GM21360 (cell line): ENCODE results near the gene CD81.

Experiments
- ATAC-seq: cut with Tn5 transposase; IDR thresholded peaks from one replicate; pipeline ENCODE4 v1.9.1; 2021; ENCODE audit warnings: mild to moderate bottlenecking, moderate library complexity; ENCODE audit not compliant: unreplicated experiment

Gene CD81

DNA sequence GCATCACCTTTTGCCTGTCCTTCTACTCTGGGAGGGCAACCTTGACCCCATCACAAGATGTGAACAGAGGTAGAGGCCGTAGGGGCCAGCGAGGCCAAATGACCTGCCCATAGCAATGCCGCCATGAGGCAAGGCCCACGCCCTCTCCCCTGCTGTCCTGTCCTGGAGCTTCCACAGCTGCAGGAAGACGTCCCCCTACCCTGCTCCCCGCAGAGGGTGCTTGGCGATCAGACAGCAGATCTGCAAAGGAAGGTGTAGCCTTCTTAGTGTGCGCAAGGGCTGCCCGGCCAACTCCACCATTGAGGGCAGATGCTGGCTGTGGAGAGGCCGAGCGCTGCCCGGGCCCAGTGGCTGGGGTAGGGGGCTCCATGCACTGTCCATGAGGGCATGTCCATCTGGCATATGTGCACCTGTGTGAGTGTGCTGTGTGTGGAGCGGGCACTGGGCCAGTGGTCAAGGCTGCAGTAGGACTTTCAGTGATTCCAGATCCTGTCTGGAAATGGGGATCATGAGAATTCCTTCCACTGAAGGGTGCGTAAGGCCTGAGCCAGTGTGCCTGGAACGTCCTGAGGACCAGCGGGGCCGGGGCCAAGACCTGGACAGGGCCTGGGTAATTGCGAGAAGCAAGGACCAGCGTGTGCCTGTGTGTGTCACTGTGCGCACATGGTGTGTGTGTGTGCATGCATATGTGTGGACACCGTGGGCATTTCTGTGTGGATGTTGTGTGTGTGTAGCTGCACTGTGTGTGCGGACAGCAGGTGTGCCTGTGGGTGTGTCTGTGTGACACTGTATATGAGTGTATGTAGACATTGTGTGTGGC, 56.2 kb downstream of the CD81 start:
- ATAC-seq: no peak

DNA sequence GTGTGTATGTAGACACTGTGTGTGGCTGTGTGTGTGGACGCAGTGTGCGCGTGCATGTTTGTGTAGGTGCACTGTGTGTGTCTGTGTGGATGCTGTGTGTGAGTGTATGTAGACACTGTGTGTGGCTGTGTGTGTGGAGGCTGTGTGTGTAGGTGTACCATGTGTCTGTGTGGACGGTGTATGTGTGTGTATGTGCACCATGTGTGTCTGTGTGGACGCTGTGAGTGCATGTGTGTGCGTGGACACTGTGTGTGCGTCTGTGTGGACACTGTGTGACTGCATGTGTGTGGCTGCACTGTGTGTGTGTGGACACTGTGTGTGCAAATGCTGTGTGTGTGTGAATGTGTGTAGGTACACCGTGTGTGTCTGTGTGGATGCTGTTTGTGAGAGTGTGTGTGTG, 56.9 kb downstream of the CD81 start:
- ATAC-seq: no peak

DNA sequence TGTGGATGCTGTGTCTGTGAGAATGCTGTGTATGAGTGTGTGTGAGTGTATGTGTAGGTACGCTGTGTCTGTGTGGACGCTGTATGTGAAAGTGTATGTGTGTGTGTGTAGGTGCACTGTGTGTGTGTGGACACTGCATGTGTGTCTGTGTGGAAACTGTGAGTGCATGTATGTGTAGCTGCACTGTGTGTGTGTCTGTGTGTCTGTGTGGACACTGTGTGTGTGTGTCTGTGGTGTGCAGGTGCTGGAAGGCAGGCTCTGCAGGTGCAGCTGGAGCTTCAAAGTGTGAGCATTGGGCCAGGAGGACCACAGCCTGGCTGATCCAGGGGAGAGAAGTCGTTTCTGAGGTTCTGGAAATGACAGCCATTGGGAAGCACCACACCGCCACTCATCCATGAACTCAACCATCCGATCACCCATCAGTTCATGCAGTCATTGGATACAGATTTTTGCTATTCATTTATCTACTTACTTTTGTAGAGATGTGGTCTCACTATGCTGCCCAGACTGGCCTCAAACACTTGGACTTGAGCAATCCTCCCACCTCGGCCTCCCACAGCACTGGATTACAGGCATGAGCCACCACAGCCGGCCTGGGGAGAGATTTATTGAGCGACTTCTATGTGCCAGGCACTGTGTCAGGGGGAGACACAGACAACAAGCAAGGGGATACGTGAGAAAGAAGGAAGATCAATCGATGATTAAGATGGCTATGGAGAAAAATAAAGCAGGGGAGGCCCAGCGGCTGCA, 57.6 kb downstream of the CD81 start:
- ATAC-seq: no peak

DNA sequence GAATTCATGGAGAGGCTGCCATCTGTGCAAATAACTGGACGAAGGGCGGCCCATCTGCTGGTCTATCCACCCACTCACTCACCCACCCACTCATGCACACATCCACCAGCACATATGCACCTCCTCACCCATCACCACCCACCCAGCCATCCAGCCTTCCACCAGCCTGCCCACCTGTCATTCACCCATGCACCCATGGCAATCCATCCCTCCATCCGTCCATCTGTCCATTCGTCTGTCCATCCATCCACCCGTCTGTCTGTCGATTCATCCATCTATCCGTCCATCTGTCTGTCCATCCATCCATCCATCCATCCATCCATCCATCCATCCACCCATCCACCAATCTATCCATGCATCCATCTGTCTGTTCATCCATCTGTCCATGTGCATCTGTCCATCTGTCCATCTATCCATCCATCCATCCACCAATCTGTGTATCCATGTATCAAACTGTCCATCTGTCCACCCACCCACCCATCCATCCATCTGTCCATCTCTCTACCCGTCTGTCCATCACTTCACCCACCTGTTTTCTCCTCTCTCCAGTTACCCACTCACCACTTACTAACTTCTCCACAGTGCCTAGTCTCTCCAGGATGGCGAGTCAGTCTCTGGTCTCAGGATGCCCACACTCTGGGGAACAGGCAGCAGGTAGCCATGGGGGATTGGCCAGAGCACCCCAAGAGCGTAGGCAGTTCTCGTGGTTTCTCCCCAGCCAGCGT, 58.3 kb downstream of the CD81 start:
- no peak for ATAC-seq

DNA sequence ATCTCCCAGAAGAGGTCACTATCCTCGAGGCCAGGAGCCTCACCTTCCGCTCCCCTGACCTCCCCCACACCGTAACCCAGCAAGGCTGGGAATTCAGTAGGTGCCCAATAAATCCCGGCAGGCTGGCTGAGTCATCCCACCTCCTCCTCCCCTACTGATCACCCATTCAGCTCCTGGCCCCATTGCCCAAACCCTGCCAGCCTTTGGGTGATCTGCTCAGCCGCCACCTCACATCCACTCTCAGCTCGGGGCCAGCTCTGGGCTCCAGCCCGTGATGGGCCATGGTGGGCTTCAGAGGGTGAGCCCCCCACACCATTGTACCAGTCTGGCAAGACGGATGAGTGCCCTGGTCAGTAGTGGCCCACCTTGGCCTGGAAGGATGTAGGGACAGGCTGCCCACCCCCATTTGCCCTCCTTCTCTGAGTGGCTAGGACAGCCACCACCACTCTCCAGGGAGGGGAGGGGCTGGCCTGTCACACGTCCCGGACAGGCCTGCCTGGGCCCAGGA, 59.0 kb downstream of the CD81 start:
- no peak for ATAC-seq

DNA sequence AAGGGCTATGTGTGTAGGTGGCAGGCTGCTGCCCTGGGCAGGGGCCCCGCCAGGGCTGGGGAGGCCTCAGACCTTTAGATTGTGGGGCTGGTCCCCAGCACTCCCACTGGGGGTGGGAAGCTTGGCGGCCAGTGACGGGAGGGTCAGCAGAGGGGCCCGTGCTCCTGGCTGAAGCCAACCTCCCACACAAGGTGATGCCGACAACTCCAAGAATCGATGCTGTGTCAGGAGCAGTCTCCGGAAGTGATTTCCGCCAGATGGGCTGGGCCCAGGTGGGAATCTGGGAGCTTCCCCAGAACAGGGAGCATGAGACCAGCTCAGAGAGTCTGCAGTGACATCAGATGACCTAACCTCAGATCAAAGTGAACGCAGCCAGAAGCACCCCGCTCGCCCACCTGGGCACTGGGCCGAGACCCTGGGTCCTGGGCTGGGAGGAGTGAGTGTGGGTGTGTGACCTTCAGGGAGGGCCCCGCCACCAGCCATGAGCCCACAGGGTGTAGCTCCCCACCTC, 59.5 kb downstream of the CD81 start:
- ATAC-seq: no peak

DNA sequence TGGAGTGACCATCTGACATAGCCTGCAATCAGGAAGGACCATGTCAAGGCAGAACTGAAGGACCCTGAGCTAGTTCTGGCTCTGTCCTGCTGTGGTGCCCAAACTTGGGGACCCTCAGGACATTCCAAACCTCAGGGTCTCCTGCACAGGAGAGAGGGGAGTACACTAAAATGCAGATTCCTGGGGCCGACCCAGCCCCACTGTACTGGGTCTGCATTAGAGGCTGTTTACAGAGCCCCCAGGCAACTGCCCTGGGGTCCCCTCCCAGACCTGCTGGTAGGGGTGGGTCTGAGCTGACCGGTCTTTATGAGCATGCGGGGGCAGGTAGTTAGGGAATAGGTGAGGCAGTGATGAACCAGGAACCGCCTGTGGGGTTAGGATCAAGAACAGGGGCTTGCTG, 60.4 kb downstream of the CD81 start:
- no peak for ATAC-seq

DNA sequence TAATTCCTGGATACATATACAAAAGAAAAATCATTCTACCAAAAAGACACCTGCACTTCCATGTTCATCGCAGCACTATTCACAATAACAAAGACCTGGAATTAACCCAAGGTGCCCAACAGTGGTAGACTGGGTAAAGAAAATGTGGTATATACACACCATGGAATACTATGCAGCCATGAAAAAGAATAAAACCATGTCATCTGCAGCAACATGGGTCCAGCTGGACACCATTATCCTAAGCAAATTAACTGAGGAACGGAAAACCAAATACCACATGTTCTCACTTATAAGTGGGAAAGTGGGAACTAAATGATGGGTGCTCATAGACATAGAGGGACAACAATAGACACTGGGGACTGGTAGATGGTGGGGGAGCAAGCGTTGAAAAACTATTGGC, 62.7 kb downstream of the CD81 start:
- ATAC-seq: no peak

DNA sequence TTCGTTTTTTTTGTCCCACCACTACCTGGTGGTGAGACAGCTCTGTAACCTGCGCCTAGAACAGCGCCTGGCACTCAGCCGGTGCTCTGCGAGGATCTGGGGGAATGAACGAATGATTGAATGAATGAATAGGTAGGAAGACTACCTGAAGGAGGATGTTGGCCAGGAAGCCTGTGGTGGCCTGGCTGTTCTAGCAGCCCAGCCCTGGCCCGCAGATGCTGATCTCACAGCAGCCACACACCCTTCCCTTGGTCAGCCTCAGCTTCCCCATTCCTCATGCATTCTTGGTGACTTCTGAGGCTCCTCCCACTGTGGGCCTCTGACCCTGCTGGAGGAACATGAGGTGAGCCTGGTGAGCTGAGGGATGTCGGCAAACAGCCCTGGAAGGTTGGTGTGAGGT, 63.5 kb downstream of the CD81 start:
- no peak for ATAC-seq

DNA sequence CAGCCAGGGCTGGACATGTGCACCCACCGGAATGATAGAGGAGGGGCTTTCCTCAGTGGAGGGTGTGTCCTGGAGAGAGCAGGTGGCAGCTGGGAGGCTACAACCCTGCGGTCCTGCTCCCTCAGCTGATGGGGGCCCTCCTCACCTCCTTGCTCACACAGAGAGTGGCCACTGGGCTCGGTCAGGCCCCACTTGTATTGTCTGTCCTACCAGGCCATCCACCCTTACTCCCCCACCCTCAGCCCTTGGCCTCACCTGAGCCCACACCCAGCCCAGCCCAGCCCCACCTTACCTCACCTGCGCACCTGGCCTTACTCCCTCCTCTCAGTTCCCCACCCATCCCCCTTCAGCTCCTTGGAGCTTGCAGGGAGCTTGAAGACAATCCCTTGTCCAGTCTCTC, 64.1 kb downstream of the CD81 start:
- no peak for ATAC-seq

DNA sequence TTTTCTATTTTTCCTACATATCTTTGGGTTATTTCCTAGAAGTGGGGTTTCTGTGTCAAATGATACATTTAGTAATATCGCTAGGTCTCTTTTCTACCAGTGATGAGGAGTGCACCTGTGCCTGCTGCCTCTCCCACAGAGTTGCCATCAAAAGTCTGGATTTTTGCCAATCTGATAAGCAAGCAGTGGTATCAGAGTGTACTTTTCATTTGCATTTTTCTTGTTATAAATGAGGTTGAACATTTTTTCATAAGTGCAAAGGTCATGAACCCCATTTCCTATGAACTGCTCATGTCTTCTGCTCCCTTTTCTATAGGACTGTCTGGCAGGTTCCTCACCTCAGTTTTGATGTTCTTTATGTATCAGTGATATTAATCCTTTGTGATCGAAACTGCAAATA, 65.5 kb downstream of the CD81 start:
- ATAC-seq: no peak

DNA sequence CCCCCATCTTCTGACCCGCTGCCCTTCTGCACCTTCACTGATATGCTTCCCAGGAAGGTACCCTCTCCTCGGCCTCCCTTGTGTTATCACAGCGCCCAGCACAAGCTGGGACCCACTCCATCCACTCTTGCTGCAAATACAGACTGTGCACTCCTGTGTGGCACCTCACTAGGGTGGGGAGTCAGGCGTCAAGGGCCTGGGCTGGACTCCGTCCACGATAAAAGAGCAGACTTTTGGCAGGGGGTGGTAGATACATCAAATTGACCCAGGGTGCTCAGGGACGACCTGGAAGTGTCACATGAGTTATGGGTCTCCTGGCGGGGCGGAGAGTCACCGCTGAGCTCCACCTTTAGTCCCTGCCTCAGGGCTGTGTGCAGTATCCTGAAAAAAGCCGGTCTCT, 66.3 kb downstream of the CD81 start:
- ATAC-seq: no peak

DNA sequence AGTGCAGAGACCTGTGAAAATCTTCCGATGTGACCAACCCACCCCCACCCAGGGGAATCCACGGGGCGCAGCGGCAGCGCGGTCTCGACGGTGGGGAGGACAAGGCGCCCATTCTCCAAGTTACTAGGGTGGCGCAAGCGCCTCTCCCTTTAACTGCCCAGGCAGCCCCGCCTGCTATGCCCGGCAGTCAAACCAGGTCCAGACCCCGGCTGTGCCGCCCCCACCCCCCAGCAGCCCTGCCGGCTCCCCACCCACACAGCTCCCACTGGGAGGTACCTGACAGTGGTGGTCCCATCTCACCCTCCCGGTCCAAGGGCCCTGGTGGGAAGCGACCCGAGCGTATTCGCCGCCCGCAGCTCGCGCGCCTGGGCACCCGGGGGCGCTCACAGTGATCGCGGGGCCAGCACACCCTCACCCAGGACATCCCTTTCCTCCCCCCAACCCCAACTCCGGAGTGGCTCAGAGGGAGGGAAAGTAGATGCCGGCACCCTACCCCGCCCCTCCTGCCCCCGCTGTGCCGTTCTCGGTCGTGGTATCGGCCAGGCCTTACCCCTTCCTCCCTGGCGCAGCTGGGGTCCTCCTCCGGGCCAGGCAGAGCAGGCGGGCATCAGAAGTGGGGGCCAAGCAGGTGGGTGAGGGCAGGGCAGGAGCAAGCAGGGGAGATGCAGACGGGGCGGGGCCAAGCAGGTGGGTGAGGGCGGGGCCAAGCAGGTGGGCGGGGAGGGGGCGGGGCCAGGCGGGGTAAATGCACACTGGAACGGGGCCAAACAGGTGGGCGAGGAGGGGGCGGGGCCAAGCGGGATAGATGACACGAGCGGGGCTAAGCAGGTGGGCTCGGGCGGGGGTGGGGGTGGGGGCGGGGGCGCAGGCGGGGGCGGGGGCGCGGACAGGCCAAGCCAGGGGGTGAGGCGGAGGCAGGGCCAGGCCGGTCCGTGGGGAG, 67.0 kb downstream of the CD81 start, which contains the start of gene TRPM5:
Gene TRPM5, minus strand, starts transcription at position 634 of the 940 bp plus-strand sequence. CDS start 21,478 bp downstream, outside the sequence.
- no peak for ATAC-seq

DNA sequence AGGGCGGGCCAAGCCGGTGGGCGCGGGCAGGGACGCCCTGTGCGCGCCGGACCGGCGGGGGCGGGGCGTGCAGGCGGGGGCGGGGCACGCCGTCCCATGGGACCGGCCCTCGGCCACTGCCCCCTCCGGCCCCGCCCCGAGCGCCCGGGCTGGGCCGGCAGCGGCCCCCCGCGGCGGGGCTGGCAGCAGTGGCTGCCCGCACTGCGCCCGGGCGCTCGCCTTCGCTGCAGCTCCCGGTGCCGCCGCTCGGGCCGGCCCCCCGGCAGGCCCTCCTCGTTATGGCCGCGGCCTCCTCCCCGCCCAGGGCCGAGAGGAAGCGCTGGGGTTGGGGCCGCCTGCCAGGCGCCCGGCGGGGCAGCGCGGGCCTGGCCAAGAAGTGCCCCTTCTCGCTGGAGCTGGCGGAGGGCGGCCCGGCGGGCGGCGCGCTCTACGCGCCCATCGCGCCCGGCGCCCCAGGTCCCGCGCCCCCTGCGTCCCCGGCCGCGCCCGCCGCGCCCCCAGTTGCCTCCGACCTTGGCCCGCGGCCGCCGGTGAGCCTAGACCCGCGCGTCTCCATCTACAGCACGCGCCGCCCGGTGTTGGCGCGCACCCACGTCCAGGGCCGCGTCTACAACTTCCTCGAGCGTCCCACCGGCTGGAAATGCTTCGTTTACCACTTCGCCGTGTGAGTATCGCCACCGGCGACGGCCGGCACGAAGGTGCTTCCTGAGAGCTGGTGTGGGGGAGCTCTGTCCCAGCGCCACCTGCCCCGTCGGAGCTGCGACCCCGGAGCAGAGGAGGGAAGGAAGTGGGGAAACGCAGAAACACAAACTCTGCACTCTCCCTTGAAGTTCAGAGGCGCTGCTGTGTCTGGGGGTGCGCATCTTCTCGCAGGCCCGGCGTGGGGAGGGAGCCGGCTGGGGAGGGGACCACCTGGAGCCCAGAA, 68.0 kb downstream of the CD81 start, which contains the start of gene KCNQ1:
Gene KCNQ1, plus strand, starts transcription at position 188 of the 925 bp plus-strand sequence. Its CDS starts 91 bp downstream, at position 279.
- no peak for ATAC-seq

DNA sequence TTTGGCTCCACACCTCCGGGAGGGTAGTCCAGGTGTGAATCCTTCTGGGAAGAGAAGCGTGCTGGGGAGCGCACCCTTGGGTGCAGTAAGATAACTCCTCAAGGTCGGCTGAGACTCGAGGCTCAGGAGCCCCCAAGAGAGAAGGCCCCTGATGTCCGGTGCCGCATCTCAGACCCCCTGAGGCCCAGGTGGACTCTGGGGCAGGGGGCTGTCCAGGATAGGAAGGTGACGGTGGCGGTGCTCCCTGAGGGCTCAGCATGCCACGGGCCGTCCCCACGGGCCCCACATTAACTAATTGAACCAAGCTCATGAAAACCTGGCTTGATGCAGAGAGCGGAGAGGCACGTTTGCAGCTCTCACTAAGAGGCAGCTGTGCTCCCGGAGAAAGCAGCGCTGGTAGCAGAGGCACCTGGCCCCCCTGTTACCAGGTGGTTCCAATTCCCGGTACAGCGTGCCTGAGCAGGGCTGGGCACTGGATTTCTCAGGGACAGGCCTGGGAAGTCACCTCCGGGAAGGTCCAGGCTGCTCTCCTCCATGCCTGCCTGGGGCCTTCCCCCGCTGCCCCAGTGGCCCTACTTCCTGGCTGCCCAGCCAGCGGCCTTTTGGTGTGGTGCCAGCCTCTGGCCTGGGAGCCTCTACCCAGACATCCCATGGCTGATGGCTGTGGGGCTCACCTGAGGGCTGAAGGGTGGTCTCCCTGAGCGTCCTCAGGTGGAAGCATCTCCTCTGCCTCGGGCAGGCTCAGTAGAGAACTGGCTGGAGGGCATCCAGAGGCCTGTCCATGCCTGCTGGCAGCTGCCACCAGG, 68.8 kb downstream of the CD81 start:
- ATAC-seq: no peak

DNA sequence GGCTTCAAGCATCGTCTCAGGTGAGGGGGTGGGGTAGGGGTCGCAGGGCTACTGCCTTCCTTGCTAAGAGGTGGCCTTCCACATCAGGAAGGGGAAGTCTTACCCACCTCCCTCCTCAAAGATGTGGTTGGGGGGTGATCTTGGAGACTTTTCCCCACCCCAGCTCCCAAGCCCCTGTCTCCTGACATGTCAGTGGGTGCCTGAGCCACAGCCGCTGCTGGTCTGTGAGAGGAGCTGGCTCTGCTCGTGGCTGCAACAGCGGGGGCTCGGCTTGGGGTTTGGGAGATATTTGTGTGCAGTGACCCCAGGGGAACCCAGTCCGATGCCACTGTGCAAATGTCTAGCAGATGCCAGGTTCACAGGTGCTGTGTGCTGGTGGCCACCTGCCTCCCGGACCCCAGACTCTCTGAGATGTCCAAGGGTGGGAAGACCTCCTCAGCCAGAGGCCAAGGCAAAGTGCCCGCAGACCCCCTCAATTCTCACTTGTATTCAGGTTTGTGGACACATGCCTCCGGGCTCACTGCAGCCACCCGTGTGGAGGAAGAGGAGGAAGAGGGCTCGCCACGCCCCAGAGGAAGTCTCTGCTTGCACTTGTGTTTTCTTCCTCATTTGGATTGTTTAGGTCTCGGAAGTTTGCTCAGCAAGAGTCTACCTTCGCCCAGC, 69.6 kb downstream of the CD81 start:
- ATAC-seq: no peak
